ENCODE results near the gene SHE. TPM values are rescaled to one million over a fixed set of nuclear protein-coding genes. Genes with fewer than 3 reads are reported as not detected.
A peak's percentile ranks its signal among the peaks of the same experiment; 100 is the strongest.

SHE gene
- total and polyA plus RNA-seq, 2 experiments from 2014 or later, result 0.23 to 0.69 TPM

- Histone ChIP-seq H3F3A (replicated peaks; ENCODE audit: low read depth) (no peaks in the 10 kb centered on the region), H3K9me2 (ENCODE audit: insufficient read depth) (no peaks in the 10 kb centered on the region; the same call in 1 of the 2 replicates), H3K36me3 (ENCODE audit: insufficient read depth) (no peaks in the 10 kb centered on the region), H3K27ac (ENCODE audit: low read depth) (no peak overlapping the region), H3K27me3 (ENCODE audit: insufficient read depth) (peaks cover 83% of the 10 kb centered on the region), H3K4me1 (ENCODE audit: insufficient read depth) (no peaks in the 10 kb centered on the region), H3K4me2 (peak overlapping the region; percentile 84), H3K4me3 (peak overlapping the region; percentile 62), H3K79me2 (replicated peaks; ENCODE audit: insufficient read depth) (no peaks in the 10 kb centered on the region), H2AFZ (peak overlapping the region; percentile 98), H4K20me1 (replicated peaks; ENCODE audit: insufficient read depth) (no peaks in the 10 kb centered on the region)
- Mint-ChIP-seq H3K36me3 (ENCODE audit: low read depth) (no peaks in the 10 kb centered on the region), H3K4me1 (peaks cover 14% of the 10 kb centered on the region), H3K27me3 (ENCODE audit: insufficient read depth, low read depth, poor library complexity) (peaks cover 59% of the 10 kb centered on the region), H3K9me3 (peaks cover 19% of the 10 kb centered on the region; the same call in 2 of the 3 replicates), H3K4me3 (peak overlapping the region; percentile 70), H3K27ac (no peak overlapping the region)
- DNase-seq (ENCODE audit: low spot score) (peak; percentile 68), ATAC-seq (peak; percentile 53)
- TF ChIP-seq ZNF331 (CRISPR knock-in tag; IDR thresholded peaks at IDR 0.05; ENCODE audit: low read depth) (no peak), CTCF (conservative IDR thresholded peaks at IDR 0.05; ENCODE audit: low read depth in 2 of 2) (no peak), EZH2 (IDR thresholded peaks at IDR 0.05; ENCODE audit: low read depth, unreplicated experiment) (peak; percentile 86), ZNF114 (CRISPR knock-in tag; IDR thresholded peaks at IDR 0.05) (no peak), JUNB (IDR thresholded peaks at IDR 0.05; ENCODE audit: unreplicated experiment) (no peak), EZH2phosphoT487 (IDR thresholded peaks at IDR 0.05; ENCODE audit: unreplicated experiment) (peak; percentile 90), STAT1 (IDR thresholded peaks at IDR 0.05; ENCODE audit: unreplicated experiment) (no peak)
Measured at GRCh38 chr1:154501423-154502065, 668 bp downstream of the SHE start.

- DNase-seq (ENCODE audit: low spot score), result no peak
- H3K27me3 ChIP-seq (ENCODE audit: insufficient read depth), result peaks cover 79% of the 10 kb centered on the region
- no peak for TF ChIP-seq REST (IDR thresholded peaks at IDR 0.05; ENCODE audit: unreplicated experiment)
- peak; percentile 34 for TF ChIP-seq EZH2 (IDR thresholded peaks at IDR 0.05; ENCODE audit: low read depth, unreplicated experiment)
- no peak for TF ChIP-seq CREB1 (CRISPR knock-in tag; IDR thresholded peaks at IDR 0.05; ENCODE audit: low read depth)
- H3K36me3 ChIP-seq (ENCODE audit: insufficient read depth), result 0 out of 2 replicates have a peak, but pooled peaks cover 3% of the 10 kb centered on the region
- Mint-ChIP-seq H3K27ac (no peak overlapping the region), H3K4me3 (peak overlapping the region; percentile 18; the same call in 1 of the 3 replicates), H3K27me3 (ENCODE audit: insufficient read depth, low read depth, poor library complexity) (peaks cover 57% of the 10 kb centered on the region), H3K9me3 (peaks cover 14% of the 10 kb centered on the region; the same call in 2 of the 3 replicates), H3K4me1 (peaks cover 14% of the 10 kb centered on the region), H3K36me3 (ENCODE audit: low read depth) (no peaks in the 10 kb centered on the region)
- H3K4me2 ChIP-seq, result peak overlapping the region; percentile 84; the same call in 1 of the 2 replicates
- H4K20me1 ChIP-seq (replicated peaks; ENCODE audit: insufficient read depth), result no peaks in the 10 kb centered on the region
- no peaks in the 10 kb centered on the region for H3F3A ChIP-seq (replicated peaks; ENCODE audit: low read depth)
- no peak overlapping the region for H3K4me3 ChIP-seq
- H3K27ac ChIP-seq (ENCODE audit: low read depth), result no peak overlapping the region
- ATAC-seq, result no peak
- no peaks in the 10 kb centered on the region for H3K4me1 ChIP-seq (ENCODE audit: insufficient read depth)
- H3K79me2 ChIP-seq (replicated peaks; ENCODE audit: insufficient read depth), result no peaks in the 10 kb centered on the region
- H3K9me2 ChIP-seq (ENCODE audit: insufficient read depth), result no peaks in the 10 kb centered on the region; the same call in 1 of the 2 replicates
- H2AFZ ChIP-seq, result no peak overlapping the region
Measured at GRCh38 chr1:154500533-154500932, 1.7 kb downstream of the SHE start.
